ENCODE results near the gene DNAJC15. TPM values are rescaled to one million over a fixed set of nuclear protein-coding genes. Genes with fewer than 3 reads are reported as not detected.
"Not testable (repeated sequence)": the region's sequence is repeated elsewhere in the genome, so short reads cannot be mapped to it uniquely, and the experiment has no call there.

Gene DNAJC15
- polyA plus RNA-seq, 3 donors, result 8.3 to 31.1 (median 22.0) TPM

GRCh38 chr13:42986176-42986574, 37.2 kb upstream of the DNAJC15 start:
- no peak overlapping the region for H3K27ac ChIP-seq (ENCODE audit: low read depth in 1 of 2, low read length in 2 of 2)

GRCh38 chr13:42990291-42991232, 32.8 kb upstream of the DNAJC15 start:
- peaks cover 22 to 33% of the 10 kb centered on the region in 2 donors for H3K4me1 ChIP-seq (ENCODE audit: control insufficient read depth in 1 of 2, insufficient read depth in 2 of 2, low read length in 2 of 2)
- Mint-ChIP-seq H3K27ac (peak overlapping the region in 5 of 7 donors; percentile 86 to 99 (median 98)), H3K4me1 (peaks cover 39% of the 10 kb centered on the region), H3K36me3 (peaks cover 4 to 12% of the 10 kb centered on the region in 2 donors), H3K9me3 (peaks cover 0 to 3% (median 0%) of the 10 kb centered on the region in 7 donors), H3K27me3 (ENCODE audit: low read depth in 3 of 3) (peaks cover 0 to 5% (median 0%) of the 10 kb centered on the region in 3 donors), H3K4me3 (peak overlapping the region; percentile 88 to 95)
- H3K4me2 ChIP-seq (replicated peaks; ENCODE audit: extremely low read depth, low read length, poor library complexity, severe bottlenecking), result peak overlapping the region; percentile 86
- no peaks in the 10 kb centered on the region for H4K20me1 ChIP-seq (ENCODE audit: insufficient read depth, low read length)
- intact Hi-C loops (cut with micrococcal nuclease), result loop anchor here (10.0 kb wide), 1 partner anchor 54 kb away; no protein-coding TSS in a partner anchor
- peaks cover 30% of the 10 kb centered on the region for H3K79me2 ChIP-seq (ENCODE audit: insufficient read depth, low read length)
- H2AFZ ChIP-seq (ENCODE audit: insufficient read depth, low read depth, low read length, poor library complexity, severe bottlenecking), result peak overlapping the region; percentile 92
- TF ChIP-seq, protein P1, sequence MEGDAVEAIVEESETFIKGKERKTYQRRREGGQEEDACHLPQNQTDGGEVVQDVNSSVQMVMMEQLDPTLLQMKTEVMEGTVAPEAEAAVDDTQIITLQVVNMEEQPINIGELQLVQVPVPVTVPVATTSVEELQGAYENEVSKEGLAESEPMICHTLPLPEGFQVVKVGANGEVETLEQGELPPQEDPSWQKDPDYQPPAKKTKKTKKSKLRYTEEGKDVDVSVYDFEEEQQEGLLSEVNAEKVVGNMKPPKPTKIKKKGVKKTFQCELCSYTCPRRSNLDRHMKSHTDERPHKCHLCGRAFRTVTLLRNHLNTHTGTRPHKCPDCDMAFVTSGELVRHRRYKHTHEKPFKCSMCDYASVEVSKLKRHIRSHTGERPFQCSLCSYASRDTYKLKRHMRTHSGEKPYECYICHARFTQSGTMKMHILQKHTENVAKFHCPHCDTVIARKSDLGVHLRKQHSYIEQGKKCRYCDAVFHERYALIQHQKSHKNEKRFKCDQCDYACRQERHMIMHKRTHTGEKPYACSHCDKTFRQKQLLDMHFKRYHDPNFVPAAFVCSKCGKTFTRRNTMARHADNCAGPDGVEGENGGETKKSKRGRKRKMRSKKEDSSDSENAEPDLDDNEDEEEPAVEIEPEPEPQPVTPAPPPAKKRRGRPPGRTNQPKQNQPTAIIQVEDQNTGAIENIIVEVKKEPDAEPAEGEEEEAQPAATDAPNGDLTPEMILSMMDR (IDR thresholded peaks at IDR 0.05), result no peak
- H3K27me3 ChIP-seq (ENCODE audit: control insufficient read depth in 2 of 2, insufficient read depth in 2 of 2, low read length in 2 of 2), result no peaks in the 10 kb centered on the region
- H3K4me3 ChIP-seq (replicated peaks in 1 of 3; ENCODE audit: low read depth in 2 of 3, low read length in 3 of 3), result peak overlapping the region; percentile 85 to 94 (median 87)
- peak overlapping the region; percentile 92 for H3K9ac ChIP-seq (ENCODE audit: insufficient read depth, low read length, poor library complexity, severe bottlenecking)
- H3K27ac ChIP-seq (ENCODE audit: low read depth in 1 of 2, low read length in 2 of 2), result peak overlapping the region in 1 of 2 donors; percentile 100
- H3K9me3 ChIP-seq (replicated peaks in 1 of 2; ENCODE audit: control insufficient read depth in 1 of 2, insufficient read depth in 1 of 2, low read length in 2 of 2), result no peaks in the 10 kb centered on the region
- no CpG with 5 or more reads among the region's 10 CpGs for WGBS (ENCODE audit: insufficient coverage)
- peaks cover 0 to 5% of the 10 kb centered on the region in 2 donors for H3K36me3 ChIP-seq (replicated peaks in 1 of 2; ENCODE audit: control insufficient read depth in 1 of 2, insufficient read depth in 2 of 2, low read length in 2 of 2)
- no peak for DNase-seq

More at GRCh38 chr13:42986176-42986574, 37.2 kb upstream of the DNAJC15 start:
- H3K79me2 ChIP-seq (ENCODE audit: insufficient read depth, low read length), result peaks cover 25% of the 10 kb centered on the region
- peaks cover 12% of the 10 kb centered on the region for H4K20me1 ChIP-seq (ENCODE audit: insufficient read depth, low read length)
- peaks cover 0 to 5% of the 10 kb centered on the region in 2 donors for H3K36me3 ChIP-seq (replicated peaks in 1 of 2; ENCODE audit: control insufficient read depth in 1 of 2, insufficient read depth in 2 of 2, low read length in 2 of 2)
- peaks cover 6 to 14% of the 10 kb centered on the region in 2 donors for H3K36me3 Mint-ChIP-seq
- no peaks in the 10 kb centered on the region for H3K27me3 ChIP-seq (ENCODE audit: control insufficient read depth in 2 of 2, insufficient read depth in 2 of 2, low read length in 2 of 2)
- H3K4me3 ChIP-seq (replicated peaks in 1 of 3; ENCODE audit: low read depth in 2 of 3, low read length in 3 of 3), result no peak overlapping the region
- 100% methylated on average over 1 of the region's 7 CpGs for WGBS (ENCODE audit: insufficient coverage)
- DNase-seq, result no peak
- H3K9ac ChIP-seq (ENCODE audit: insufficient read depth, low read length, poor library complexity, severe bottlenecking), result no peak overlapping the region
- H3K9me3 ChIP-seq (replicated peaks in 1 of 2; ENCODE audit: control insufficient read depth in 1 of 2, insufficient read depth in 1 of 2, low read length in 2 of 2), result no peaks in the 10 kb centered on the region
- H2AFZ ChIP-seq (ENCODE audit: insufficient read depth, low read depth, low read length, poor library complexity, severe bottlenecking), result no peak overlapping the region
- intact Hi-C loops (cut with micrococcal nuclease), result no loop called here
- H3K4me2 ChIP-seq (replicated peaks; ENCODE audit: extremely low read depth, low read length, poor library complexity, severe bottlenecking), result no peak overlapping the region
- TF ChIP-seq, protein P1 (IDR thresholded peaks at IDR 0.05), result no peak
- no peaks in the 10 kb centered on the region for H3K9me3 Mint-ChIP-seq
- H3K4me1 Mint-ChIP-seq, result peaks cover 49% of the 10 kb centered on the region
- peak overlapping the region in 2 of 7 donors; percentile 13 to 68 for H3K27ac Mint-ChIP-seq
- no peak overlapping the region for H3K4me3 Mint-ChIP-seq
- peaks cover 0 to 4% (median 0%) of the 10 kb centered on the region in 3 donors for H3K27me3 Mint-ChIP-seq (ENCODE audit: low read depth in 3 of 3)
- H3K4me1 ChIP-seq (ENCODE audit: control insufficient read depth in 1 of 2, insufficient read depth in 2 of 2, low read length in 2 of 2), result peaks cover 23 to 39% of the 10 kb centered on the region in 2 donors

DNA sequence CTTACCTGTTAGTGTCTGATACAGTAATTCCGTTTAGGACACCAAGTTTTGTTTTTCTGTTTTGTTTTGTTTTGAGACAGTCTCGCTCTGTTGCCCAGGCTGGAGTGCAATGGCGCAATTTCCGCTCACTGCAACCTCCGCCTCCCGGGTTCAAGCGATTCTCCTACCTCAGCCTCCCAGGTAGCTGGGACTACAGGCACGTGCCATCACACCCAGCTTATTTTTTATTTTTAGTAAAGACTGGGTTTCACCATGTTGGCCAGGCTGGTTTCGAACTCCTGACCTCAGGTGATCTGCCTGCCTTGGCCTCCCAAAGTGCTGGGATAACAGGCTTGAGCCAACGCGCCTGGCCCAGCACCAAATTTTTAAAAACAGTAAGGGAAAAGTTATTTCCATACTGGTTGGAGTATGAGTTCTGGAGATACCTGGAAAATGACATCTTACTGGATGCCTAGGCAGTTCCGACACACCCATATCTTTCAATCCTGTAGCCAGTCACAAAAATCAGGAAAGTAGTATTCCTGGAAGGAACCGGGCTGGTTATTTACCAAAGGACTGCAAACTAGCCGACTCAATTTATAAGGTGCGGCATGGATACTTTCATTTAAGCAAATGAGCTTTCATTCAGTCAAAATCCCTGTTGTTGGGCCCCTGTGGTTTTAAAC, 32.0 kb upstream of the DNAJC15 start:
- H3K27me3 Mint-ChIP-seq (ENCODE audit: low read depth in 3 of 3); H3K36me3 Mint-ChIP-seq; H3K9me3 Mint-ChIP-seq; H4K20me1 ChIP-seq (ENCODE audit: insufficient read depth, low read length); DNase-seq; H3K36me3 ChIP-seq (replicated peaks in 1 of 2; ENCODE audit: control insufficient read depth in 1 of 2, insufficient read depth in 2 of 2, low read length in 2 of 2); H3K27me3 ChIP-seq (ENCODE audit: control insufficient read depth in 2 of 2, insufficient read depth in 2 of 2, low read length in 2 of 2); H3K9me3 ChIP-seq (replicated peaks in 1 of 2; ENCODE audit: control insufficient read depth in 1 of 2, insufficient read depth in 1 of 2, low read length in 2 of 2): not testable (repeated sequence)
- Histone ChIP-seq H3K4me1 (ENCODE audit: control insufficient read depth in 1 of 2, insufficient read depth in 2 of 2, low read length in 2 of 2) (peaks cover 22 to 27% of the 10 kb centered on the region in 2 donors), H3K4me2 (replicated peaks; ENCODE audit: extremely low read depth, low read length, poor library complexity, severe bottlenecking) (peak overlapping the region; percentile 86), H3K27ac (ENCODE audit: low read depth in 1 of 2, low read length in 2 of 2) (peak overlapping the region; percentile 92 to 100), H3K9ac (ENCODE audit: insufficient read depth, low read length, poor library complexity, severe bottlenecking) (peak overlapping the region; percentile 92), H2AFZ (ENCODE audit: insufficient read depth, low read depth, low read length, poor library complexity, severe bottlenecking) (peak overlapping the region; percentile 92), H3K4me3 (replicated peaks in 1 of 3; ENCODE audit: low read depth in 2 of 3, low read length in 3 of 3) (peak overlapping the region; percentile 85 to 94 (median 87)), H3K79me2 (ENCODE audit: insufficient read depth, low read length) (peaks cover 30% of the 10 kb centered on the region)
- WGBS (ENCODE audit: insufficient coverage), result 34% methylated on average over 5 of the region's 15 CpGs
- peak overlapping the region; percentile 88 to 95 for H3K4me3 Mint-ChIP-seq
- peak overlapping the region; percentile 94 to 99 (median 98) for H3K27ac Mint-ChIP-seq
- intact Hi-C loops (cut with micrococcal nuclease), result loop anchor here (10.0 kb wide), 1 partner anchor 53 kb away; no protein-coding TSS in a partner anchor
- peaks cover 39% of the 10 kb centered on the region for H3K4me1 Mint-ChIP-seq
